Neural cell (in vitro differentiated cells): ENCODE data around the gene CAPNS2.

Experiments
- CTCF ChIP-seq: fragments of 450-650 bp; IDR thresholded peaks from 2 replicates; pipeline ENCODE4 v1.5.1; 2014; ENCODE audit warnings: antibody characterized with exemption, mild to moderate bottlenecking, moderate library complexity; ENCODE audit not compliant: poor library complexity, severe bottlenecking
- EZH2 ChIP-seq: fragments of 200-600, 300-800 bp; shearing (Covaris generic), sonication (generic); IDR thresholded peaks from 2 replicates; pipeline ENCODE4 v1.6.1; 2014; ENCODE audit warnings: antibody characterized with exemption, low read length, borderline replicate concordance, mild to moderate bottlenecking; ENCODE audit not compliant: insufficient read depth, poor library complexity, severe bottlenecking
- POLR2AphosphoS5 ChIP-seq: IDR thresholded peaks from 2 replicates; pipeline ENCODE4 v1.6.1; 2012
- SMC3 ChIP-seq: fragments of 450-650 bp; conservative IDR thresholded peaks from 2 replicates; pipeline ENCODE4 v1.6.1; 2014; ENCODE audit warnings: antibody characterized with exemption, mild to moderate bottlenecking, moderate library complexity; ENCODE audit not compliant: poor library complexity
- TAF1 ChIP-seq: IDR thresholded peaks from 2 replicates; pipeline ENCODE4 v1.6.1; 2012; ENCODE audit warnings: low read depth

GRCh38 chr16:55529018-55529417 is 37.5 kb upstream of the CAPNS2 start:
- no peak for TF ChIP-seq CTCF
- no peak for TF ChIP-seq POLR2AphosphoS5
- no peak for TF ChIP-seq TAF1
- TF ChIP-seq EZH2, result no peak
- TF ChIP-seq SMC3, result no peak
